GM12864 (cell line): Measurements from ENCODE around the gene GCGR.

Experiments used
- DNase-seq: peaks from one replicate; pipeline ENCODE4 v3.0.0-alpha.2; 2011; ENCODE audit warnings: low read depth
- H3K4me3 ChIP-seq: 2 replicates; pipeline ENCODE4 v1.5.1; 2011; ENCODE audit warnings: mild to moderate bottlenecking, low read depth, low read length, control low read depth
- CTCF ChIP-seq: IDR thresholded peaks from 2 replicates; pipeline ENCODE4 v1.5.1; 2011; ENCODE audit warnings: low read depth, mild to moderate bottlenecking, moderate library complexity, low read length, control low read depth, inconsistent platforms; ENCODE audit errors: missing control alignments

The GCGR gene

GRCh38 chr17:81803728-81804558 lies at the start of gene GCGR:
GCGR (plus strand) TSS chr17:81804150; CDS start chr17:81809019, 4,869 bp downstream.
- no peak within 1 kb of the TSS for H3K4me3 ChIP-seq
- no peak for TF ChIP-seq CTCF
- no peak for DNase-seq

GRCh38 chr17:81792675-81793615 lies 11.0 kb upstream of the GCGR start:
- DNase-seq = no peak
- H3K4me3 ChIP-seq = no peak overlapping the region
- no peak for TF ChIP-seq CTCF

- H3K4me3 ChIP-seq = no peak overlapping the region
- no peak for DNase-seq
- TF ChIP-seq CTCF = no peak
Measured at GRCh38 chr17:81794074-81794476, 9.9 kb upstream of the GCGR start.

GRCh38 chr17:81794509-81794908 lies 9.4 kb upstream of the GCGR start:
- TF ChIP-seq CTCF = no peak
- H3K4me3 ChIP-seq = no peak overlapping the region
- no peak for DNase-seq

- DNase-seq = no peak
- no peak for TF ChIP-seq CTCF
Measured at GRCh38 chr17:81801327-81801726, 2.6 kb upstream of the GCGR start.

GRCh38 chr17:81802048-81802758 lies 1.7 kb upstream of the GCGR start:
- no peak overlapping the region for H3K4me3 ChIP-seq
- no peak for DNase-seq
- no peak for TF ChIP-seq CTCF

More at GRCh38 chr17:81801327-81801726, 2.6 kb upstream of the GCGR start:
- no peak overlapping the region for H3K4me3 ChIP-seq
